HepG2 (cell line): Measurements from ENCODE around the gene NPPC. TPM values are rescaled to one million over a fixed set of nuclear protein-coding genes. Genes with fewer than 3 reads are reported as not detected.

Experiments used
- CHCHD3 ChIP-seq: sonication (generic); formaldehyde crosslinking; IDR thresholded peaks from 2 replicates; pipeline ENCODE4 v1.8.0; 2022; ENCODE audit warnings: mild to moderate bottlenecking, missing genetic modification reagents, moderate library complexity
- DNMT1 ChIP-seq: sonication (generic); formaldehyde crosslinking; IDR thresholded peaks from 2 replicates; pipeline ENCODE4 v1.5.1; 2020; ENCODE audit warnings: mild to moderate bottlenecking, missing genetic modification reagents
- FOXA1 ChIP-seq, 2 experiments: fragments of 450-650 bp in 1 of 2; sonication (generic) in 1 of 2; formaldehyde crosslinking in 1 of 2; IDR thresholded peaks; 2 replicates each; pipeline versions ENCODE4 v1.4.0 to v1.6.1; 2016 to 2020; ENCODE audit warnings: missing genetic modification reagents in 1 of 2
- KMT2A ChIP-seq: sonication (generic); formaldehyde crosslinking; IDR thresholded peaks from 2 replicates; pipeline ENCODE4 v1.4.0; 2020; ENCODE audit warnings: missing genetic modification reagents
- LCORL ChIP-seq, 2 experiments: fragments of 450-650 bp in 1 of 2; sonication (generic) in 1 of 2; formaldehyde crosslinking in 1 of 2; IDR thresholded peaks; 2 replicates each; pipeline versions ENCODE4 v1.5.0 to v1.6.1; 2017 to 2020; ENCODE audit warnings: antibody characterized with exemption in 1 of 2, missing genetic modification reagents in 1 of 2
- MXD1 ChIP-seq: sonication (generic); formaldehyde crosslinking; IDR thresholded peaks from 2 replicates; pipeline ENCODE4 v1.4.0; 2020; ENCODE audit warnings: mild to moderate bottlenecking, missing genetic modification reagents
- NR2F1 ChIP-seq, 2 experiments: fragments of 450-650 bp in 1 of 2; formaldehyde crosslinking in 1 of 2; IDR thresholded peaks; 2 replicates each; pipeline versions ENCODE4 v1.5.0 to v1.6.1; 2016 to 2020; ENCODE audit warnings: mild to moderate bottlenecking in 1 of 2, missing compliant biosample characterization in 1 of 2, missing genetic modification reagents in 1 of 2, moderate library complexity in 1 of 2
- PRMT3 ChIP-seq: sonication (generic); formaldehyde crosslinking; IDR thresholded peaks from 2 replicates; pipeline ENCODE4 v1.8.1; 2022; ENCODE audit warnings: low read depth, mild to moderate bottlenecking, moderate library complexity, missing genetic modification reagents, borderline replicate concordance
- RBM22 ChIP-seq: fragments of 200-400 bp; formaldehyde crosslinking; optimal IDR thresholded peaks from 2 replicates; pipeline ENCODE3; 2017; ENCODE audit warnings: mild to moderate bottlenecking, low read length, moderate library complexity
- RFX1 ChIP-seq: fragments of 450-650 bp; IDR thresholded peaks from 2 replicates; pipeline ENCODE4 v1.6.1; 2017
- RXRA ChIP-seq: sonication (generic); formaldehyde crosslinking; IDR thresholded peaks from 2 replicates; pipeline ENCODE4 v1.5.1; 2020; ENCODE audit warnings: missing genetic modification reagents
- SNRNP70 ChIP-seq: fragments of 200-400 bp; formaldehyde crosslinking; IDR thresholded peaks from 2 replicates; pipeline ENCODE4 v1.6.1; 2017; ENCODE audit warnings: mild to moderate bottlenecking, low read depth, low read length, moderate library complexity
- SOX6 ChIP-seq, 2 experiments: fragments of 450-650 bp in 1 of 2; sonication (generic) in 1 of 2; formaldehyde crosslinking in 1 of 2; IDR thresholded peaks; 2 replicates each; pipeline versions ENCODE4 v1.4.0 to v1.6.1; 2017 to 2020; ENCODE audit warnings: antibody characterized with exemption in 1 of 2, mild to moderate bottlenecking in 1 of 2, missing genetic modification reagents in 1 of 2
- SPEN ChIP-seq: sonication (generic); formaldehyde crosslinking; IDR thresholded peaks from 2 replicates; pipeline ENCODE4 v1.5.1; 2020; ENCODE audit warnings: low read depth, mild to moderate bottlenecking, missing genetic modification reagents
- ZEB1 ChIP-seq: IDR thresholded peaks from 2 replicates; pipeline ENCODE4 v1.6.1; 2012; ENCODE audit warnings: mild to moderate bottlenecking, low read depth, inconsistent platforms; ENCODE audit not compliant: insufficient replicate concordance
- ZKSCAN8 ChIP-seq: IDR thresholded peaks from 2 replicates; pipeline ENCODE4 v1.6.1; 2016; ENCODE audit warnings: borderline replicate concordance, missing genetic modification reagents, missing compliant biosample characterization
- ZMAT5 ChIP-seq: sonication (generic); formaldehyde crosslinking; IDR thresholded peaks from 2 replicates; pipeline ENCODE4 v1.5.0; 2020; ENCODE audit warnings: mild to moderate bottlenecking, low read depth, missing genetic modification reagents, borderline replicate concordance
- ZNF430 ChIP-seq: sonication (generic); formaldehyde crosslinking; IDR thresholded peaks from 2 replicates; pipeline ENCODE4 v1.9.0; 2021; ENCODE audit warnings: mild to moderate bottlenecking, missing genetic modification reagents
- ZNF598 ChIP-seq: sonication (generic); formaldehyde crosslinking; IDR thresholded peaks from 2 replicates; pipeline ENCODE4 v1.5.1; 2020; ENCODE audit warnings: mild to moderate bottlenecking, missing genetic modification reagents, borderline replicate concordance
- ZNF720 ChIP-seq: sonication (generic); formaldehyde crosslinking; IDR thresholded peaks from 2 replicates; pipeline ENCODE4 v1.4.0; 2020; ENCODE audit warnings: missing genetic modification reagents
- ZNF781 ChIP-seq: sonication (generic); formaldehyde crosslinking; IDR thresholded peaks from 2 replicates; pipeline ENCODE4 v1.5.1; 2020; ENCODE audit warnings: borderline replicate concordance, mild to moderate bottlenecking, missing genetic modification reagents; ENCODE audit errors: not compliant biosample characterization
- ZNF83 ChIP-seq: sonication (generic); formaldehyde crosslinking; IDR thresholded peaks from 2 replicates; pipeline ENCODE4 v1.4.0; 2020; ENCODE audit warnings: missing genetic modification reagents, mild to moderate bottlenecking, borderline replicate concordance
- polyA plus RNA-seq, 8 experiments: library from polyadenylated mRNA; depleted of rRNA in 3 of 8; stranded (reverse) in 7 of 8; unstranded in 1 of 8; fragments of >200 nt; fragmentation: Illumina TruSeq in 4 of 8; extraction: Trizol in 4 of 8; gene quantifications; 2 replicates each; pipeline versions ENCODE4 v1.2.1 to v1.2.3, GENCODE V29; 2011 to 2016; ENCODE audit warnings: low read depth in 4 of 8, missing spikeins in 1 of 8, mixed read lengths in 1 of 8; ENCODE audit not compliant: insufficient read depth in 1 of 8
- total RNA-seq, 5 experiments: library from RNA; depleted of rRNA; stranded (reverse); fragments of >200 nt; fragmentation: Illumina TruSeq; extraction: Trizol; gene quantifications; 2 replicates each; pipeline ENCODE4 v1.2.3, GENCODE V29; 2016; ENCODE audit warnings: low read depth in 1 of 5
- TF ChIP-seq, protein P1 (sequence below), 2 experiments: sonication (generic) in 1 of 2; formaldehyde crosslinking in 1 of 2; IDR thresholded peaks; 2 replicates each; pipeline versions ENCODE4 v1.4.0 to v1.6.1; 2016 to 2020; ENCODE audit warnings: borderline replicate concordance in 1 of 2, low read depth in 1 of 2, mild to moderate bottlenecking in 1 of 2, missing genetic modification reagents in 1 of 2

The NPPC gene
- total and polyA plus RNA-seq, 2 of the 13 experiments (the other 11 are each of a cell fraction or from before 2014, with no cell fraction given): 0.11 TPM; not detected in 1

DNA sequence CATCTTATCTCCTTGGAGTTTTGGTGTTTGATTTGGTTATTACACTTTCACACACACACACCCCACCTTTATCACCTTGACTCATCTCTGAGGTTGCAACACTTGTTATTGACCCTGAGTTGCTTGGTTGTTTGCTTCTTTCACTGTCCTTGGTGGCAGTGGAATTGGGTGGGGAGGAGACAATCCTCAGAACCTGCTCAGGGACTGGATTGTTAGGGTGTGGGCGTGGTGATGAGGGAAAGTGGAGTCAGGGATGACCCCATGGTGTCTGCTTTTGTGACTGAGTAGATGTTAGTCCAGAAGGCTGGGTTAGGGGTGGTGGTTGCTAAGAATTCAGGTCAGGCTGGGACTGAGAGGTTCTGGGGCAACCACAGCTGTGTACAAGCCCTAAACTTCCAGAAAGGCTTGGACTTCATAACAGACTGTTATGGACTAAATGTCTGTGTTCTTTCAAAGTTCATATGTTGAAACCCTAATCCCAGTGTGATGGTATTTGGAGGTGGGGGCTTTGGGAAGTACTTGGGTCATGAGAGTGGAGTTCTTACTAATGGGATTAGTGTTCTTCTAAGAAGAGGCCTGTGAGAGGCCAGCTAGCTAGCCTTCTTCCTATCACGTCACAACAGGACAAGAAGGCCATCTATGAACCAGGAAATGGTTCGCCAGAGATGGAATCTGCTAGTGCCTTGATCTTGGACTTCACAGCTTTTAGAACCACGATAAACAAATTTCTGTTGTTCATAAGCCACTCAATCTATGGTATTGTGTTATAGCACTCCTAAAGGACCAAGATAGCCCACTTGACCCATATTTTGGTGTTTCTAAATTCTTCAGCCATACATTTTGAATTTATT, 31.9 kb upstream of the NPPC start (continued):
- TF ChIP-seq ZKSCAN8 (CRISPR knock-in tag) (no peak), ZNF430 (no peak), ZNF598 (CRISPR knock-in tag) (peak; percentile 36; the same call in 1 of the 2 replicates), NR2F1 (CRISPR knock-in tag; IDR thresholded peaks at IDR 0.05) (0 out of 4 replicates have a peak, but pooled peaks of 1 of the 2 experiments have one; percentile 12), FOXA1 (IDR thresholded peaks at IDR 0.05) (no peak), FOXA1 (CRISPR knock-in tag; IDR thresholded peaks at IDR 0.05) (peak; percentile 85), PRMT3 (CRISPR knock-in tag) (no peak), RXRA (CRISPR knock-in tag) (peak; percentile 35; the same call in 1 of the 2 replicates), ZEB1 (no peak), SNRNP70 (no peak), SOX6 (IDR thresholded peaks at IDR 0.05) (no peak), SOX6 (CRISPR knock-in tag; IDR thresholded peaks at IDR 0.05) (peak; percentile 59), ZNF781 (CRISPR knock-in tag) (no peak), DNMT1 (CRISPR knock-in tag) (no peak), ZMAT5 (no peak), SPEN (no peak), MXD1 (no peak), RFX1 (no peak), LCORL (IDR thresholded peaks at IDR 0.05) (no peak), LCORL (CRISPR knock-in tag; IDR thresholded peaks at IDR 0.05) (peak; percentile 26; the same call in 1 of the 2 replicates), ZNF720 (no peak), CHCHD3 (no peak), ZNF83 (CRISPR knock-in tag) (no peak), RBM22 (no peak), KMT2A (peak; percentile 41; the same call in 1 of the 2 replicates)
- TF ChIP-seq, protein P1, sequence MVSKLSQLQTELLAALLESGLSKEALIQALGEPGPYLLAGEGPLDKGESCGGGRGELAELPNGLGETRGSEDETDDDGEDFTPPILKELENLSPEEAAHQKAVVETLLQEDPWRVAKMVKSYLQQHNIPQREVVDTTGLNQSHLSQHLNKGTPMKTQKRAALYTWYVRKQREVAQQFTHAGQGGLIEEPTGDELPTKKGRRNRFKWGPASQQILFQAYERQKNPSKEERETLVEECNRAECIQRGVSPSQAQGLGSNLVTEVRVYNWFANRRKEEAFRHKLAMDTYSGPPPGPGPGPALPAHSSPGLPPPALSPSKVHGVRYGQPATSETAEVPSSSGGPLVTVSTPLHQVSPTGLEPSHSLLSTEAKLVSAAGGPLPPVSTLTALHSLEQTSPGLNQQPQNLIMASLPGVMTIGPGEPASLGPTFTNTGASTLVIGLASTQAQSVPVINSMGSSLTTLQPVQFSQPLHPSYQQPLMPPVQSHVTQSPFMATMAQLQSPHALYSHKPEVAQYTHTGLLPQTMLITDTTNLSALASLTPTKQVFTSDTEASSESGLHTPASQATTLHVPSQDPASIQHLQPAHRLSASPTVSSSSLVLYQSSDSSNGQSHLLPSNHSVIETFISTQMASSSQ (IDR thresholded peaks at IDR 0.05; ENCODE audit: low read depth): no peak
- TF ChIP-seq, protein P1 (CRISPR knock-in tag; IDR thresholded peaks at IDR 0.05; ENCODE audit: borderline replicate concordance): no peak
